ENCODE measurements around the gene ADARB2.

- TF ChIP-seq, protein P1, sequence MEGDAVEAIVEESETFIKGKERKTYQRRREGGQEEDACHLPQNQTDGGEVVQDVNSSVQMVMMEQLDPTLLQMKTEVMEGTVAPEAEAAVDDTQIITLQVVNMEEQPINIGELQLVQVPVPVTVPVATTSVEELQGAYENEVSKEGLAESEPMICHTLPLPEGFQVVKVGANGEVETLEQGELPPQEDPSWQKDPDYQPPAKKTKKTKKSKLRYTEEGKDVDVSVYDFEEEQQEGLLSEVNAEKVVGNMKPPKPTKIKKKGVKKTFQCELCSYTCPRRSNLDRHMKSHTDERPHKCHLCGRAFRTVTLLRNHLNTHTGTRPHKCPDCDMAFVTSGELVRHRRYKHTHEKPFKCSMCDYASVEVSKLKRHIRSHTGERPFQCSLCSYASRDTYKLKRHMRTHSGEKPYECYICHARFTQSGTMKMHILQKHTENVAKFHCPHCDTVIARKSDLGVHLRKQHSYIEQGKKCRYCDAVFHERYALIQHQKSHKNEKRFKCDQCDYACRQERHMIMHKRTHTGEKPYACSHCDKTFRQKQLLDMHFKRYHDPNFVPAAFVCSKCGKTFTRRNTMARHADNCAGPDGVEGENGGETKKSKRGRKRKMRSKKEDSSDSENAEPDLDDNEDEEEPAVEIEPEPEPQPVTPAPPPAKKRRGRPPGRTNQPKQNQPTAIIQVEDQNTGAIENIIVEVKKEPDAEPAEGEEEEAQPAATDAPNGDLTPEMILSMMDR (IDR thresholded peaks at IDR 0.05; ENCODE audit: low read depth, low read length, missing input control) = no peak
- TF ChIP-seq MAX (IDR thresholded peaks at IDR 0.05) (no peak), HNF4A (conservative IDR thresholded peaks at IDR 0.05) (no peak), NR2F2 (IDR thresholded peaks at IDR 0.05) (no peak), SP1 (IDR thresholded peaks at IDR 0.05) (no peak)
These were observed 174.3 kb downstream of the ADARB2 start for GRCh38 chr10:1563028-1563427.
